HG03378 (cell line): ENCODE data around the gene OXGR1.
A peak's percentile ranks its signal among the peaks of the same experiment; 100 is the strongest.

Source experiments
- ATAC-seq: cut with Tn5 transposase; IDR thresholded peaks from one replicate; pipeline ENCODE4 v1.9.1; 2021; ENCODE audit warnings: mild to moderate bottlenecking, moderate library complexity; ENCODE audit not compliant: unreplicated experiment

The OXGR1 gene

DNA sequence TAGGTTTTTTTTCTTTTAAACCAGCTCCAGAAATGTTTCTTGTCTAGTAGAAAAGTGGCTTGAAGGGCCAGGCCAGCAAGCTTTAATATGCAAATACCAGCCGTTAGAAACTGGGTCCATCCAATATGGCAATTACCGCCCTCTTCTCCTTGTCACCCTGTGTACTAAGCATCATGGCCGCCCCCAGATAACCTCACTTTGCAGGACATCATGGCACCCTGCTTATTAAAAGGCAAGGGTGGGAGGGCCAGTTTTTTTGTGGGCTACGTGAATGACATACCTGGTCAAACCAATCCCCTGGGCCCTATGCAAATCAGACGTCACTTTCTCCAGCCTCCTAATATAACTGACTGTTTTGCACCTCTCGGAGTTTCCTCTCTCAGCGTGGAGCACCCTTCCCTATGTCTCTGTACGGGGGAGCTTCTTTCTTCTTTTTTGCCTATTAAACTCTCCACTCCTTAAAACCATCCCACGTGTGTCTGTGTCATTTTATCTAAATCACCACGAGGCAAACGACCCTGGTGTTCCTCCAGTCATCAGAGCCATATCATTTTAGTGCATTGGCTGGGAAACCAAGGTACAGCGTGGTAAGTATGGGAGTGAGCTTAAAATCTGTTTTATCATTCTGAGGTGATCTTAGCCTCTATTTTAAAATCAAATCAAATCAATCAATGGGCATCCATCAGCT lies 27.7 kb downstream of the OXGR1 start:
- no peak for ATAC-seq

DNA sequence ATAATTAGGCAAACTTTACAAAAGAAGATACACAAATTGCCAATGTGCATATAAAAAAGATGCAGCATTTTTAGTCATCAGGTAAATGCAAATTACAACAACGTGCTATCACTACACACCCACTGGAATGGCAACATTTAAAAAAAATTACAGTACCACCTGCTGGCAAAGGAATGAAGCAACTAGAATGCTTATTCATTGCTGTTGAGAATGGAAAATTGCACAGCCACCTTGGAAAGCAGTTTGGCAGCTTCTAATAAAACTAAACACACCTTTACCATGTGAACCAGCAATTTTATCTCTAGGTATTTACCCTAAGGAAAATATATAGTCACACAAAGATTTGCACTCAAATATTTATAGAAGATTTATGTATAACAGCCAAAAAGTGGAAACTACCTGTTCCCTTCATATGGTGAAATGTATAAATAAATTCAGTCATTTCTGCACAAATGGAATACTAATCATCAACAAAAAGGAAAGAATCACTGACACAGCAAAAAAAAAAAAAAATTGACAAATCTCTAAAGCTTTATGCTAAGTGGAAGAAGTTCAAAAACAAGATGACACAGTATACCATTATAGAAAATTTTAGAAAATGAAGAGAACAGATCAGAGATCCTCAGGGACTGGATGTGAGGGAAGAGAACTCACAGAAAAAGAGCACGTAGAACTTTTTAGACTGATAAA lies 30.3 kb downstream of the OXGR1 start:
- ATAC-seq, result no peak

DNA sequence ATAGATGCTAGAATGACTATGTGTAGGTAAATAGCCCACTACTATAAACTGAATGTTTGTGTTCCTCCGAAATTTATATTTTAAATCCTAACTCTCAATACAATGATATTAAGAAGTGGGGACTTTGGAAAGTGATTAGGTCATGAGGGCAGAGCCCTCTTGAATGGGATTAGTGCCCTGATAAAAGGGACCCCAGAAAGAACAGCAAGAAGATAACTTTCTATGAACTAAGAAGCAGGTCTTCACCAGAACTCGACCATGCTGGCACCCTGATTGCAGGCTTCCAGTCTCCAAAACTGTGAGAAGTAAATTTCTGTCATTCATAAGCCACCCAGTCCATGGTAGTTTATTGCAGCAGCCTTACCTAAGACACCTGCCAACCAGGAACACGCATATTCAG lies 33.9 kb downstream of the OXGR1 start:
- no peak for ATAC-seq

DNA sequence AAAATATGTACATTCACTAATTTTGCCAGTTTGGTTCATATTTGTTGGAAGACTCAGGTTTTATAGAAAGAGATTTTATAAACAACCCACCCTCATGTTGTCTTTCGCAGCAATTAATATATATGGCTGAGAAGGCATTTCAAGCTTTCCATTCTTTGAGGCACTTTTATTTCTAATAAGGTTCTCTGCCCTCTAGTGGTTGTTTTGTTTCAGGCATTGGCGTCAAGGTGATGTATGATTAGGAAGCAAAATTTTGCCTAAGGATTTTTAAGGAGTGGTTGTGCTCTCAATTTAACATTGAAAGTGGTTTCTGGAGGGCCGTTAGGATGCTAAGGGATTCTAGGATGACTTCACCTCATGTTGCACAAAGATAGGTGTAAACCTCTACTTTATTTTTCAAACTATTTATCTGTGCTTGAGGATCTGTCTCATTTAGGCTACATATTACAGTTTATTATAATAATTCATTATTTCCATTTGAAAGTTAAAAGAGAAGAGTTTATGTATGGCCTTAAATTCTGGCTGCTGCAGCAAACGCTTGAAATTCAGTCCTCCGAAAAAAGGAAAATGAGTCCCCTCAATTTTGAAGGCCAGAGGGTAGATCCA lies 35.9 kb downstream of the OXGR1 start:
- ATAC-seq, result peak; percentile 82

DNA sequence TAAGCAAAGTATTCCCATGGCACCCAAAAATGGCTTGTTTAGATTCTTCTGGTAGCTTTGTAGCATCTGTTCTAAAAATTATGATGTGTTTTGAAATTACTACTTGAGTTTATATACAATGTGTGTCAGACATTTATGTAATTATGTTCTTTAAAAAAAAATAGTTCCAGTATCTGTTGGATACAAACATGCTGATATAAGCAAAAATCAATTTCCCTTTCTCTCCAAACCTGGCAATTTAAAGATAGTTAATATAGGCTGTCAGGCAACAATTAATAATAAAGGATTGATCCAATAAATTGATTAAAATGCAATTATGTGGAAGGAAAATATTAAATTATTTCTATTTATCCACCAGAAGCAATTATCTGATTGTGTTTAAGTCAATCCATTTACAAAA lies 41.7 kb downstream of the OXGR1 start:
- no peak for ATAC-seq

DNA sequence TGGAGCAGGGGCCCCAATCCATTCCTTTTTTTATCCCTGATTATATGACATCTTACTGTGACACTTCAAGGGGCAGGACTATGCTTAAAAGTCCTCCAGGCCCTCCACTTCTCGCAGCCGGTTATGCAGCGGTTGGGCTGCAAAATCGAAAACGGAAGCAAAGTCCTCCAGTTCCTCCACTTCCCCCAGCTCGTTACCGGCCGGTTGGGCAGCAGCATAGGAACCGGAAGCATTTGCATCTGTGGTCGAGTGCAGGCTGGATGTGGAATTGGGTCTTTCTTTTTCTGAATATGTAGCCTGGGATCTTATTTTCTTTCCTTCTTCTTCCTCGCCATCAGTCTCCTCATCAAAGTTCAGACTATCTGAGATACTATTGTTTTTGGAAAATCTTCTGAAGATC lies 46.1 kb downstream of the OXGR1 start:
- ATAC-seq, result no peak

DNA sequence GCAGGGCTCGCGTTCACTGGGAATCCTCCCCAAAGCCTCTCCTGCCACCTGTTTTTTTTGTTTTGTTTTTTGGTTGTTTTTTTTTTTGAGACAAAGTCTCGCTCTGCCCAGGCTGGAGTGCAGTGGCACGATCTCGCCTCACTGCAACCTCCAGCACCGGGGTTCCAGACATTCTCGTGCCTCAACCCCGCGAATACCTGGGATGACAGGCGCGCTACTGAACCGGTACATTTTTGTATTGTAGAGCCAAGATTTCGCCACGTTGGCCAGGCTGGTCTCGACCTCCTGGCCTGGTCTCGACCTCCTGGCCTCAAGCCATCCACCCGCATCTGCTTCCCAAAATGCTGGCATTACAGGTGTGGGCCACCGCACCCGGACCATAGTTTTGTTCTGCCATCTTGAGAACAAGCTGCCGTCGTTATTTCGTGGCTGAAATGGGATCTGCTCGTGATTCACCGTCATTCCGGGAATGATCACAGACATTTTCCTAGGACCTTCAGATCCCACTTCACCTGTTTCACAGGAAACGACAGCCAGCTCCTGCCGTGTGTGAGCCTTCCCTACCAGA lies 46.8 kb downstream of the OXGR1 start:
- ATAC-seq, result no peak

DNA sequence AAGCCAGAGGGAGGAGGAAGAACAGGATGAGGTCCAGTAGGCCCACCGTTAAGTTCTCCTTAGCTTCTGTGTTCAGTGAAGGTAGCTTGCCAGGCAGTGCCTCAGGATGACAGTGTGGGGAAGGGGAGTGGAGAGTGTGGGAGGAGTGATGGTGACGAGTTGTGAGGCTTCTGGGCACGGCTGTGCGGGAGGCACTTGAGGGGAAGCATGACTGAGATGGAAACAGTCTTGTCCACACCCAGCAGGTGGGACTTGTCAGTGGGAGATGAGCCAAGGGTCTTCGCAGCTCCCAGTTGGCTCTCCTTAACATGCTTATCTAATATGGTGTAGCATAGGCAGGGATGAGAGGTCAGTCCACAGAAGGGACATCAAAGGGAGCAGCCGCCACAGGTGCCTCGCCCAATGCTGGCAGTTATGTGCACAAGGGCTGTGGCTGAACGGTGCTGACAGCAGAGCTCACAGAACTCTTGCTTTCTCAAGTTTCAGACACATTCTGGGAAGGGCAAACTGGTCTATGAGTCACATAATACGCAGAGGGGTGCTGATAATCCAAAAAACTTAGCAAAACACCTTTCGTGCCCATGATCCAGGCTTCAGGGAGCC lies 47.5 kb downstream of the OXGR1 start:
- ATAC-seq, result no peak

DNA sequence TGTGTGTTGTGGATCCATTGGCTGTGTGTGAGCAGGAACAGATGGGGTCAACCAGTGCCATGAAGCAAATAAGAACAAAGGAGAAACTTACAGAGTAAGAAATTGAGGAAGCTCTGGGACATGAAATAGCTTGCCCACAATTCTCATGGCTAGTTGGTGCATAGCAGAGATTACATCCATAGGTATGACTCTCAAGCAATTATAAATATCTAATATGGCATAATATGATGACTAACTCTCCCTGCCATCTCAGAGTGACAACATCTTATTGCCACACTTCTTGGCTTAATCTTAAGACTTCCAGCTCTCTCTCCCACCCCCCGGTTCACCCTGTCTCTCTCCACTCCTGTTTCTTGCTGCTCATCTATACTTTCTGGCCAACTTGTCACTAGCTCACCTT lies 53.3 kb downstream of the OXGR1 start:
- ATAC-seq, result no peak

DNA sequence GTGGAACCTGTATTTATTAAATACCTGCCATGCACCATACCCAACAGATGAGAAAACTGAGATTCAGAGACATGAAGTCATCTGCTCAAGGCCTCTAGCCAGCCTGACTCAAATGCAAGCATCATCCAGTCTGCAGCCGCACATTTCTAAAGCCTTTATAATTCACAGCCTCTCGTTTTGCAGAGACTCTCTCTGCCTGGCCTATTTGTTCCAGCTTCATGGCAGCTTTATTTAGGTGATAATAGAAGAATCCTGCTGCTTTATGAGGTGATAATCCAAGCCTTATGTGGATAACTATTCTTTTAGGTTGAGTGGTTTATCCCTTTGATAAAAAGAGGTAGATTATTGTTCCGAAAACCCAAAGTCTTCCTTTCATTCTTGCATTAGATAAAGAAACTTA lies 58.4 kb downstream of the OXGR1 start:
- no peak for ATAC-seq
